ENCODE data around the gene GORASP2. TPM values are rescaled to one million over a fixed set of nuclear protein-coding genes. Genes with fewer than 3 reads are reported as not detected.

The GORASP2 gene
- 10 to 100 TPM; 40.6 to 59.8 (median 47.1) TPM for total RNA-seq

GRCh38 chr2:170928824-170929685 is at the start of gene GORASP2:
Gene GORASP2, plus strand, starts transcription at chr2:170929253. Its CDS starts 88 bp downstream, at chr2:170929341.
- Histone ChIP-seq H3K27me3 (no peaks in the 10 kb centered on the region), H3K4me3 (peak within 1 kb of the TSS; percentile 74), H3K36me3 (no peaks in the 10 kb centered on the region), H3K4me1 (peaks cover 42% of the 10 kb centered on the region), H3K9me3 (no peaks in the 10 kb centered on the region), H3K27ac (peak within 1 kb of the TSS; percentile 93)
- 0% methylated on average over 7 of the region's 95 CpGs for WGBS
- peak; percentile 99 for DNase-seq (ENCODE audit: low spot score in 2 of 2)
- TF ChIP-seq CTCF (IDR thresholded peaks at IDR 0.05): peak; percentile 77 to 99
- no peak for TF ChIP-seq EP300 (IDR thresholded peaks at IDR 0.05)
- TF ChIP-seq POLR2A (IDR thresholded peaks at IDR 0.05): peak; percentile 57 to 84
- TF ChIP-seq POLR2AphosphoS5 (IDR thresholded peaks at IDR 0.05): peak in 2 of 3 donors; percentile 34 to 83

- Histone ChIP-seq H3K27ac (no peak overlapping the region), H3K36me3 (no peaks in the 10 kb centered on the region), H3K27me3 (peaks cover 5% of the 10 kb centered on the region), H3K4me1 (no peaks in the 10 kb centered on the region), H3K4me3 (no peak overlapping the region), H3K9me3 (no peaks in the 10 kb centered on the region)
- WGBS: 59% methylated on average over 3 of the region's 3 CpGs
- TF ChIP-seq CTCF (IDR thresholded peaks at IDR 0.05): no peak
- TF ChIP-seq POLR2A (IDR thresholded peaks at IDR 0.05): no peak
- no peak for TF ChIP-seq POLR2AphosphoS5 (IDR thresholded peaks at IDR 0.05)
- no peak for TF ChIP-seq EP300 (IDR thresholded peaks at IDR 0.05)
- no peak for DNase-seq (ENCODE audit: low spot score in 2 of 2)
These were observed 47.2 kb upstream of the GORASP2 start for GRCh38 chr2:170881840-170882239.

GRCh38 chr2:170882758-170883157 is 46.3 kb upstream of the GORASP2 start:
- Histone ChIP-seq H3K4me3 (no peak overlapping the region), H3K36me3 (no peaks in the 10 kb centered on the region)

GRCh38 chr2:170883683-170884082 is 45.4 kb upstream of the GORASP2 start:
- TF ChIP-seq CTCF (IDR thresholded peaks at IDR 0.05) (no peak), EP300 (IDR thresholded peaks at IDR 0.05) (no peak), POLR2AphosphoS5 (IDR thresholded peaks at IDR 0.05) (no peak), POLR2A (IDR thresholded peaks at IDR 0.05) (no peak)
- H3K9me3 ChIP-seq: no peaks in the 10 kb centered on the region
- H3K27me3 ChIP-seq: peaks cover 5% of the 10 kb centered on the region
- DNase-seq (ENCODE audit: low spot score in 2 of 2): no peak
- 85% methylated on average over 2 of the region's 2 CpGs for WGBS
- no peak overlapping the region for H3K4me3 ChIP-seq
- no peaks in the 10 kb centered on the region for H3K4me1 ChIP-seq
- no peak overlapping the region for H3K27ac ChIP-seq
- H3K36me3 ChIP-seq: no peaks in the 10 kb centered on the region

More at GRCh38 chr2:170882758-170883157, 46.3 kb upstream of the GORASP2 start:
- WGBS: 87% methylated on average over 2 of the region's 2 CpGs
- DNase-seq (ENCODE audit: low spot score in 2 of 2): no peak
- peaks cover 5% of the 10 kb centered on the region for H3K27me3 ChIP-seq
- no peaks in the 10 kb centered on the region for H3K4me1 ChIP-seq
- no peaks in the 10 kb centered on the region for H3K9me3 ChIP-seq
- H3K27ac ChIP-seq: no peak overlapping the region
- TF ChIP-seq CTCF (IDR thresholded peaks at IDR 0.05) (no peak), POLR2AphosphoS5 (IDR thresholded peaks at IDR 0.05) (no peak), POLR2A (IDR thresholded peaks at IDR 0.05) (no peak), EP300 (IDR thresholded peaks at IDR 0.05) (no peak)

GRCh38 chr2:170885130-170885791 is 43.8 kb upstream of the GORASP2 start:
- WGBS: 90% methylated on average over 5 of the region's 5 CpGs
- no peak overlapping the region for H3K4me3 ChIP-seq
- TF ChIP-seq CTCF (IDR thresholded peaks at IDR 0.05) (no peak), EP300 (IDR thresholded peaks at IDR 0.05) (no peak), POLR2A (IDR thresholded peaks at IDR 0.05) (no peak), POLR2AphosphoS5 (IDR thresholded peaks at IDR 0.05) (no peak)
- DNase-seq (ENCODE audit: low spot score in 2 of 2): no peak
- H3K27ac ChIP-seq: no peak overlapping the region
- no peaks in the 10 kb centered on the region for H3K9me3 ChIP-seq
- H3K4me1 ChIP-seq: no peaks in the 10 kb centered on the region
- no peaks in the 10 kb centered on the region for H3K36me3 ChIP-seq
- peaks cover 5% of the 10 kb centered on the region for H3K27me3 ChIP-seq
